NCI-H748 treated with DMSO at 0.1 percent for 48 hours (cell line): ENCODE measurements around the gene GRID1.
A peak's percentile ranks its signal among the peaks of the same experiment; 100 is the strongest.

Source experiments
- DNase-seq: peaks from one replicate; lab custom pipeline; 2025; lab: John Stamatoyannopoulos, UW

GRID1 gene

DNA sequence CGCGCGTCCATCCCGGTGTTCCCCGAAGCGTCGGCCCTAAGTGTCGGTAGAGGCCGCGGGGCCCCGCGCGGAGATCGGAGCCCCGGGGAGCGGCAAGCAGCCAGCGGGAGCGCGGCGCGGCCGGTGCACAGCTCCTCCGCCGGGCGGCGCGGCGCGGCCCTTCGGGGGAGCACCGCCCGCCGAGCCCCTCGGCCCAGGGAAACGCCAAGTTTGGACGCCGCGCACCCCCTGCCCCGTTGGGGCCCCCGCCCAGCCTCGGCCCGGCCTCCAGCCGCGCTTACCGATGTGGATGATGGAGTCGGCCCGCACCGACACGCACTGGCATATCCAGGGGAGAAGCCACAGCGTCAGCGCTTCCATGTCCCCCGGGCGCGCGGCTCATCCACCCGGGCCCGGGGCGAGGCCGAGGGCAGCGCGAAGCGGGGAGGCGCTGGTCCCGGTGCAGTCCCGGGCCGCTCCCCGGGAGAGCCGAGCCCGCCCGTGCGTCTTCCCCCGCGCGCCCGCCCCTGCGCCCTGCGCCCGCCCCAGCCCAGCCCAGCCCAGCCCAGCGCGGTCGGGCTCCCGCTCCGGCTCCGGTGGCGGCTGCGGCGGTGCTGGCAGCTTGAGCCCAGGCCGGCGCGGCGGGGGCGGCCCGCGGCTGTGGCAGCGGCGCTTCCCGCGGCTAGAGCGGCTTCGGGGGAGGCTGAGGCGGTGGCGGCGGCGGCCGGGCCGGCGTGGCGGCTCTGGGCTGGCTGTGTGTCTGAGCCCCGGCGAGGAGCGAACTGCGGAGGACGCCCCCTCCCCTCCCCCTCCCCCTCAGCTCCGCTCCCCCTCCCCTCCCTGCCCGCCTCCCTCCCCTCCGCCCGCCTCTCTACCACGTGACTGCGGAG lies at the start of gene GRID1:
Gene GRID1, minus strand, starts transcription at position 763 of the 869 bp plus-strand sequence.
- peak; percentile 6 for DNase-seq

DNA sequence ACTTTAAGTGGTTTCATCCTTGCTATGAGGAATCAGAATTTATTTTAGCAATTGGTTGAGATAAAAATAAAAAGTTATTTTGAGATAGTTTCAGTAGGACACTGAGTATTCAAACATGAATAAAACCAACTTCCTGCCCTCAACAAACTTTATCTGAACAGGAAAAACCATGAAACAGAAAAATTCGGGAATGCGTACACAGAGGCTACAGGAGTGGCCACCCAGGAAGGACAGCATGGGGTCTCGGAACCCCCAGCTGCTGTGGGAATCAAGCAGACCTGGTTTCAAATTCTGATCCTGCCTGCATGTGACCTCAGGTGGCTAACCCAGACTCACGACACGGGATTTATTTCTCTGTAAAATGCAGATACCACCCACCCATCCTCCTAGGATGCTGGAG lies 49.0 kb upstream of the GRID1 start:
- no peak for DNase-seq

DNA sequence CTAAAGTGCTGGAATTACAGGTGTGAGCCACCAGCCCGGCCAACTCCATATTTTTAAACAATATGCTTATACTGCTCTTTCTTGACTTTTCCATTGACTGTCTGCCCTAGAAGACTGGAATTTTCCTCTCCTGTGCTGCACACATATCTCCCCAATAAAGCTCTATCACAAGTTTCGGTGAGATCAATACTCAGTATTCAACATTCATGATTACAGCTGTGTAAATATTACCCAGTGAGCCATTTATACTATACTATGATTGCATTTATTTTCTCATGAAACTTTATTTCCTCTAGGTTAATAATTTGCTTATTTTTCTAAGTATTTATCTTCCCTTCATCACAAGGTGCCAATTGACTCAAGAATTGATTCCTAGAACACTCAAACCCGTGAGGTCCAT lies 48.5 kb upstream of the GRID1 start:
- DNase-seq: no peak

DNA sequence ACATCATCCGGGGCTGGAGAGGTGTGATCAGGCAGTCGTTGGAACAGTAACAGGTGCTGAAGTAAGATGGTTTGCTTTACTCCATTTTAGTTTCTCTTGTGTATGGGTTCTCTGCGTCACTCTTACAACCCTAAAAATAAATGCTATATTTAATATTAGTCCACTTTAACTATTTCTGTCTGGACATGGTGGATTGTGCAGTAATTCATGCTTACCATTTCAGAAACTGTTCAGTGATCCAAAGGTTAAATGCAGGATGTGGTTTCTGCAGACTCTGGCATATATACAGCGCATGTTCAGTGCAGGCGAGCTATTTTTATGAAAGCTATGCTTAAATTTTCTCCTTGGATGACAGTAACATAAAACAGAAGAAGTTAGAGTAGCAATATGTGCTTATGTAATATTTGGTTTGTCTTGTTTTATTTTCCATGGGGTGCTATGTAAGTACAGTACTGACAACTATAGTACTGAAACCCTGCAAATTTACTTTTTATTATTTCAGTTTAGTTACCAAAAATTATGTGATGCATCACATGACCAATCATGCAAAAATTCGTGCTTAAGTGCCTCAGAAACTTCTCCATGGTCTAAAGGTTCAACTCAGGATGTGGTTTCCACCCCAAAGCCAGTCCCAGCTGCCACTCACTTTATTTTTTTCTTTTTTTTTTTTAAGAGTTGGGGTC lies 46.6 kb upstream of the GRID1 start:
- DNase-seq: no peak

DNA sequence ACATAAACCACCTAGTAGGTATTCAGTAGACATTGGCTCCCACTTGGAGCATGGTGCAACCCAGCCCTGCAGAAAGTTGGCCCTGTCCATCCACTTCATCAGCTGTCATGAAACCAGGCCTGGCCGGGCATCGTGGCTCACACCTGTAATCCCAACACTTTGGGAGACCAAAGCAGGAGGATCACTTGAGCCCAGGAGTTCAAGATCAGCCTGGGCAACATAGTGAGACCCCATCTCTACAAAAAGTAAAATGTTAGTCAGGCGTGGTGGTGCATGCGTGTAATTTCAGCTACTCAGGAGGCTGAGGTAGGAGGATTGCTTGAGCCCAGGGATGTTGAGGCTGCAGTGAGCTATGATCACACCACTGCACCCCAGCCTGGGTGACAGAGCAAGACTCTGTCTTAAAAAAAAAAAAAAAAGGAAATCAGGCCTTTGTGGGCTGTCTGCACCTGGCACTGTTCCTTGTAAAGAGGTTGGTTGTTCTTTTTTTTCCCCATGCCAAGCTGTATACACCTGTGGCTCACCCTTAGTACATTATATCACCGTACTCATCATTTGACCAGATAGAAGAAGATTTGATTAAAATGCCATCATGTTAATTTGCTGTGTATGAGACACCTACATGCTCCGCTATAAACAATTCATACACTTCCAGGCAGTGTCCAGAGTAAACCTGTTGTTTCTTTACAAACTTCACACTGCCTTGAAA lies 45.4 kb upstream of the GRID1 start:
- no peak for DNase-seq

DNA sequence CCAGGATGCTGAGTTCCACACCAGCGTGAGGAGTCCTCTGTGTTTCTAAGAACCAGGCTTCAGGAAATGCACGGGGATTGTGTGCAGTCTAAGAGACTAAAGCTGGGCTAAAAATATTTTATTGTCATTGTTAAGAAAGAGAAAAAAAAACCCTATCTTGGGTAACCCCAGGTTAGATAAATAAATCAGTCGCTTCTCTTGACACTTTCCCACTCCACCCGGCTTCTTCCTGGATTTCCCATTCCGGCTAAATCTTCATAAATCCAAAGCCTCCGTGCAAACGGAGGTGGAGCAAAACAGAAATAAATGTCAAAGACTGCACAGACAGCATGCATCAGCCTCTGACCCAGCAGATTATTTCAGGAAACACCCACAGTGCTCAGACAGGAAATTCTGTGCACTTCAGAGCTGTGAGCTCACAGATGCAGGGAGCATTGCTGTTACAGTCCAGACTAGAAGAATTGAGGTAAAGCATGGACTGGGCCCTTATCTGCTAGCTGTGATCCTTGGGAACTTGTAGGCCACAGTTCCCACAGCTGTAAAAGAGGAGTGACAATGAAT lies 44.8 kb upstream of the GRID1 start:
- DNase-seq: no peak

DNA sequence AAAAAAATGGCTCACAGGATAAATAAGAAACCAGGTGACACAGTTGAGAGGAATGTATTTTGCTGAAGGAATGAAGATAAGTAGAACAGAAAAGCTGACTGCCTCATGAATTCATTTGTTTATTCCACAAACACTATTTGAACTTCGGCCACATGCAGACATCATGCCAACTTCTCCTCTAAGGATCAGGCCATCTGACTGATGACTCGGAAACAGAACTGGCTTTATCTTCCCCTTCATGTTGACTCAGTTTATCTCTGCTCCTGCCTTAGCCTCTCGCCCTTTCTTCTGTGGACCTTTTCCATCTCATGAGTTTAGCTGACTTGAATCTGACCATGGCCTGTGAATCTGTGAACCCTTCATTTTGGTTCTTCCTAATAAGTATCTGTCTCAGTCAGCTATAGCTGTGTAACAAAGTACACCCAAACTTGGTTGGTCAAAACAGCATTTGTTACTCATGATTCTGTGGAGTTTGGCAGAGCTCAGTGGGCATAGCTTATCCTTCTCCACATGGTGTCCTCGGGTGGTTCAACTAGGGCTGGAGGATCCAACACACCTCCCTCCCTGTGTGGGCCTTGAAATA lies 44.0 kb upstream of the GRID1 start:
- DNase-seq: no peak

DNA sequence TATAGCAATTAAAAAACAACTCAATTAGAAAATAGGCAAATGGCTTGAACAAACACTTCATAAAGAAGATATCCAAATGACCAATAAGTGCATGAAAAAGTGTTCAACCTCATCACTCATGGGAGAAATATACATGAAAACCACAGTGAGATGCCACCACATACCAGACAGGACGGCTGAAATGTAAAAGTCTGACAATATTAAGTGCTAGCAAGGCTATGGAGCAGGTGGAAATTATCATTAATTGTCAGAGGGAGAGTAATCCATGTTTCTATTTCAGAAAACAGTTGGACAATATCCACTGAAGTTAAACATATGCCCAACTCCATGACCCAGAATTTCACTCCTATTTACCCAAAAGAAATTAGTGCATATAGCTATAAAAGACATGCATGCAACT lies 42.6 kb upstream of the GRID1 start:
- DNase-seq: no peak

DNA sequence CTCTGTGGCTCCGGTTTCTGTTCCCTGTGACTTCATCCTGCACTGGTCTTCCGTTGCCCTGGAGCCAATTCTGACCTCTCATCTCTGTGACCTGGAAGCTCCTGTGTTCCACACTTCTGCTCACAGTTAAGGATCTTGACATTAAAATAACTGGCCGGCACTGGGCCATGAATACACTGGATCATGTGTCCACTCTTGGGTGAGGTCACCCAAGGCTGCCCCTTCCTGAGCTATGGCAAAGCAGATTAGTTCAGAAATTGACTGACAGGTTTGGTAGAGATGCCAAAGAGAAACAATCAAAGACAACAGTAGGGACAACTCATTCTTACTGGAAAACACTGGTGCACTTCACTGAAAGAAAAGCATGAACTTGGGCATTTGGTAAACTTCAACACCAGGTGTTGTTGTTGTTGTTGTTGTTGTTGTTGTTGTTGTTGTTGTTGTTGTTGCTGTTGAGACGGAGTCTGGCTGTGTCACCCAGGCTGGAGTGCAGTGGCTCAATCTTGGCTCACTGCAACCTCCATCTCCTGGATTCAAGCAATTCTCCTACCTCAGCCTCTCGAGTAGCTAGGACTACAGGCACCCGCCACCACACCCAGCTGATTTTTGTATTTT lies 36.7 kb upstream of the GRID1 start:
- DNase-seq: no peak

DNA sequence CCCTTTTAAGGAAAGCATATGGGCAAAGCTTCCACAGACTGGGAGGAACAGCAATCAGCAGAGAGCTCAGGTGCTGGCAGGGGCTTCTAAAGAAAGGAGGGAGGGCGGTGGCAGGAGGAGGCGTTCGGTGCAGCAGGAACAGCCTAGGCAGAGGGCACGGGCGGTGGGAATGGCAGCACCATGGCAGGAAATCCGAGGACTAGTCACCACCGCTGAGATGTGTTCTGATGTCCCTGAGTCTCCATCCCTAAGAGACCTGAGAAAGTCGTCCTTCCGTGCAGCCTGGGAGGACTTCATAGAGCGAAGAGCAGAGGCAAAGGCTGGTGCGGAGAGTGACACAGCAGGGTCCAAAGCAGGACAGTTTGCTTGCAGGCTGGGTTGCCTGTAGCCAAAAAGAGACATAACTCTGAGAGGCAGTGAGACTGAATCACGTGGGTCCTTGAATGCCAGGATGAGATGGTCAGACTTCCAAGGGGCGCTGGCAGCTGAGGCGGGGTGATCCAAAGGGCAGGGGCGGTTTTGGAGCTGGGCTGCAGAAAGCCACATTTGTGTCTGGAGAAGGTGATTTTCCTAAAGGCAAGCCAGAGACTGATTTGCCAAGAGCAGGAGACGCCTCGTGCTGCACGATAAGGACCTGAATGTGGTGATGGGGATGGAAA lies 35.8 kb upstream of the GRID1 start:
- no peak for DNase-seq

DNA sequence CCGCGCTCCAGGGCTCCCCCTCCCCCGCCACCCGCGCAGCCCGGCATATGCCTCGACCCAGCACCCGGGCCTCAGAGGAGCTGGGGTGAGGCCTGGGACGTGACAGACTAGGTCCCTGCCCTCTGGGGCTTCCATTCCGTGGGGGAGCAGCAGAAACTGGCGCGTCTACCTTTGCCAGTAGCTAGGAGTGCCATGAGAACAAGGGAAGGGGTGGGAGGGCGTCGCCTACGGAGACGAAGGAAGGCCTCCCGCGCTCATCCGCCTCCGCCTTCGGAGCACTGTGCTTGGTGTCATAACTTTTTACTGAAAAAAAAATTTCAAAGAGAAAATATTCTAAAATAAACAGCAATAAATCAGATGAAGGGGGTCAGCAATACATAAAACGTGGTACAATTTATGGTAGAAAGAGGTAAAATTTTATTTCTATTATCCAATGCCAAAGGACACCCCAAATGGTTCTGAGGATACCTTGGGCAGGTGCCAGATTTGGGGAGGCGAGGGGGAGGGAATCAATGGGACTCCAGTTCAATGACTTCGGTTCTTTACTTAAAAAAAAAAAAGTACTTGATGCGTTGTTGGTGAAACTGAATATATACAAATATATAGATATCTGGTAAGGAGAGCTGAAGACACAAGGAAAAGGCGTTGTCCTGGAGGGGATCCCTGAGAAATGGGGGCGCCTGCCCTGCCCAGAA lies 35.1 kb upstream of the GRID1 start:
- DNase-seq: no peak

DNA sequence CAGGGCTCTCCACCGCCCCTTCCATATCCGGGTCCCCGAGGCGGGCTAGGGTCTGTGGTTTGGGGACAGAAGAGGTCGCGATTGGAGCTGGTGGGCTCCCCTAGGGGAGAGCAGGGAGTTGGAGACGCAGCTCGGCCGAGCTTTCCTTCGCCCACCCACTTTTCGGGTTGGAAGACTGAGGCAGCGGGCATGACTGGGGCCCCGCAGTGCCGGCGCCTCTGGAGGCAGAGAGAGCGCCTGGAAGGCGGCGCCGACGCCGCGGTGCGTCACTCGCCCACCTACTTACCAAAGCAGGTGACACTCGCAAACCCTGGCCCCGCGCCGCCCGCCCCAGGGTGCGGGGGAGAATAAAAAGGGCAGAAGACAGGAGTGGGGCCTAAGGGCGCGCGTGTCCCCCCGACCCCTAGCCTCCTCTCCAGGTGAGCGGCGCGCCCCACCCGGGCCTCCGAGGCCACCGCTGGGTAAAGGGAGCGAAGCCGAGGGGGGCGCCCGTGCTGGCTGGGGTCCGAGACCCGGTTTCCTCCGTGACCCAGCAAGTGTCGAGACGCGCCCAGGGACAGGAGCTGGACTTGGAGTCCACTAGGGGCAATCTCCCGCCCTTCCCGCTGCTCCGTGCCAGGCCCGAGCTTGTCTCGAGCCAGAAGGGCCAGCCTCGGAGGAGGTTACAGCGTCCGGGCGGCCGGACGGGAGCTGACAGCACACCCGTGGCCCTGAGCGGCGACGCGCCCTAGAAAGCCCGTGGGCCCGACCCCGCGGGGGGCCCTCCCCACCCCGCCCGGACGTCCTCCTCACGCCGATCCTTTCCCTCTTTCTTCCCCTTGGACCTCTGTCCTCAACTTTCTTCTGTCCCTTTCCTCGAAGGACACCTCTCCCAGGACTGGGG lies 34.4 kb upstream of the GRID1 start:
- no peak for DNase-seq

DNA sequence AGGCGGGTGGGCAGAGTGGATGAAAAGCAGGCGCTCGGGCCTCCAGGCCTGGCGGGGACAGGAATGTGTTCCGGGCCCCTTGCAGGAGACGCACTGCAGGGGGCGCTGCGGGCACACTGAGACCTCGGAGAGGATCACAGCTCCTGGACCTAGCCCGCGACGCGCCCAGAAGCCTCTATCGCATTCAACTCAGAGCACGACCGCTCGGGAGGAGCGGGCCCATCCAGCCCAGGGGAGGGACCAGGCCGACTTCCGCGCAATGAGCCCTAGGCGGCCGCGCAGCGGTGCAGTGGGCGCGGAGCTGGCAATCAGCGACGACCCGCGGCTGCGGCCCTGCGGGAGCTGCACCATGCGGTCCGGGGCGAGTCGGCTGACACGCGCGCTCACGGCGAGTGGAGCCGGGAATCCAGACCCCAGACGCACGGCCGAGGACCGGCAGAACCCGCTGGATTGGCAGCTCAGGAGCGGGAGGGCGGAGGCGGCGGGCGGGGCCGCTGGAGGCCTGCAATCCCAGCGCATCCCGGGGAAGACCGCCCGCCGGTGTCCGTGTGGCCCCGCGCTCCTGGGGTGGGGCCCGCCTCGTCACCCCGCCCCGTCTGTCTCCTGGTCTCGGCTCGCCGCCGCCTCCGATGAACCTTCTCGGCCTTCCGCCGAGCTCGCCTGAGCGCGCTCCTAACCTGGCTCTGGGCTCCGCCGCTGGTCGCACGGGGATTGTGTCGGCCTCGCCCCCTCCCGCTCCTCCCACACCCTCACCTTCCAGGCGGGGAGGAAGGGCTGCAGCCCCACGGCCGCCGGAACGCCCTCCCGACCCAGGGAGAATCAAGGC lies 33.5 kb upstream of the GRID1 start:
- peak; percentile 79 for DNase-seq

DNA sequence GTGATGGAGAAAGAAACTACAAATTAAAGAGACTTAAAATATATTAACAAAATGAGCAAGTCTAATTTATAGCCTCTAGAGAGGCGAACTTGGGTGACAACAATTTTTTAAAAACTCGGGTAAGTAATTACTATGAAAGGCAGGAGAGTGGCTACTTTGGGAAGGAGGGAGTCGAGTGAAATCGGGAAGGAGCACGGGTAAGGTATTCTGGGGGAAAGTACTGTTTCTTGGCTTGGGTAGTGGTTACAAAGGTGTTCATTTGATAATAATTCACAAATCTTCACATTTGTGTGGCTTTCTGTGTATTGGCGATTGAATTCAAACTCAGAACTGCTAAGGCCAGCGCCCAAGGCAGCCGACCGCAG lies 32.9 kb upstream of the GRID1 start:
- DNase-seq: no peak

DNA sequence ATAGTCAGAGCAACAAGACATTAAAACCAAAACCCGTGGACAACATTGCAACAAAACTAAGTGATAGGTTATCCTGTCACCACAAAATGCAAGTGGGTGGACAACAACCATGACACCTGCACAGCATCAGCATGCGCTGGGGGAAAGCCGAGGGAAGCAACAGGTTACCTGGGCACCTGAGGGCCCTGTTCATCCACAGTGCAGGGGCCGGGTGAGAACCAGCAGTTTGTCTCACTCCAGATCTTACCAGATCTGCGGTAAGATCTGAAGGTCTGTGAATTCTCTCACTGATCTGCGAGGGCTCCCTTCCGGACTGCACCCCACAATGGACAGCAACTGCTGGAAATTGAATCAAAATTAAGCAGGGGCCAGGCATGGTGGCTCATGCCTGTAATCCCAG lies 30.5 kb upstream of the GRID1 start:
- DNase-seq: no peak

DNA sequence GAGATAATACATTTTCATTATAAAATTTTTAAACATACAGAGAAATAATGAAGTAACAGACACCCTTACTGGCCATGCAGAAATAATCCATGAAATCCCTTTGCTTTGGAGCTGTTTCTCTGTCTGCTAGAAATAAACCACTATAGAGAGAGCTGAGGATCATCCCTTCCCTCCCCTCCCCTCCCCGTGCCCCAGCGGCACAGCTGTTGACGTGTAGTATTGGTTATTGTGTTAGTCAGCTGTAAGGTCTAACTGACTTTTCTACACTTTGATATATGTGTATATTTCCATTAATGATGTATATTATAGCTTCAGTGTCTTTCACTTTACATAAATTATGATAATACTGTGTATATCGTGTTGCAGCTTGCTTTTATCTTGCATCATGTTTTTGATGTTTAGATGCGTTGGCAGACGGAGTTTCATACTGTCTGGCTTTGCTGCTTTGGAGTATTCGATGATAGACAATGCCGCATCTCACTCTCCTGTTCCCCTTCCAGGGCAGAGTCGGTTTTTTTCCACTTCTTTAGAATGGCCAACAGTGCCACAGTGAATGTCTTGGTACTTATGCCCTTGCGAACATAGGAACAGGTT lies 27.4 kb upstream of the GRID1 start:
- no peak for DNase-seq

DNA sequence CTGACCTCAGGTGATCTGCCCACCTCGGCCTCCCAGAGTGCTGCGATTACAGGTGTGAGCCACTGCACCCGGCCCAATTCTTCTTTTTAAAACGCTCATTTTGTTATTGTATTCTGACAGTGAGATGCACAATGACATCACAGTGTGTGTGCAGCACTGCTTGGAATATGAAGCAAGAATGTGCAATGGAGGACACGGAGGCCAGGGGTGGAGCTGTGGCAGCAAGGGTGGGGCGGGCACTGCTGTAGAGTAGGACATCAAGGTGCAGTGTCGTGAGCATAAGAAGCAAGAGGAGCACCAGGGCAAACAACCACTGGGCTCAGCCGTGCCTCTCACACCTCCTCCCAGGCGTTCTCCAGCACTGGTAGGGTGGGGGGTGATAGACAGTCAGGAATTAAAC lies 26.8 kb upstream of the GRID1 start:
- no peak for DNase-seq

DNA sequence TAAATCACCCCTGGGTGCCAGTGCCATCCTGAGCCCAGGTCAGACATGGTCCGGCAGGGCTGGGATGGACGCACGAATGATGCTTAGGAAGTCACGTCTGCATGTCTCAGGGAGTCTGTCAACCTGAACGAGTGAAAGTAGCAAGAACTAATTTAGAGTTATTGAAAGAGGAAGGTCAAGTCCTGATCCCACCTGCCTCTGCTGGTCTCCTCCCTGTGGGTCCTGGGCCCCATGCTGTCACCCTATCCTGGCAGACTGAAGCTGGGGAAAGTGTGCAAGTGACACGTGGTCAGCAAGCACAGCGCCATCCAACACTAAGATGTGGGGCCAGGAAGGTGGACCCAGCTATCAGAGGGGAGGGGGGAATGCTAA lies 26.1 kb upstream of the GRID1 start:
- DNase-seq: no peak
